Kidney (tissue), 14 donors: ENCODE data around the gene HOXB2. TPM values are rescaled to one million over a fixed set of nuclear protein-coding genes. Genes with fewer than 3 reads are reported as not detected.

ENCODE experiments used
- DNase-seq, 5 donors: peaks; one replicate each; pipeline ENCODE4 v3.0.0-alpha.2; 2013 to 2020
- FAIRE-seq: peaks from 2 replicates; lab custom pipeline; 2012; peaks lifted over from hg19 to GRCh38; lab: Jason Lieb, UNC
- H3K27ac ChIP-seq, 2 donors: one replicate each; pipeline ENCODE4 v1.7.0; 2013; ENCODE audit warnings: low read depth in 2 of 2, low read length in 2 of 2, inconsistent platforms in 1 of 2
- H3K27me3 ChIP-seq: one replicate; pipeline ENCODE4 v1.7.1; 2013; ENCODE audit warnings: low read length, inconsistent platforms; ENCODE audit not compliant: control insufficient read depth, insufficient read depth
- H3K36me3 ChIP-seq, 3 donors: one replicate each; pipeline versions ENCODE4 v1.7.0 to v1.7.1; 2013; ENCODE audit warnings: low read length in 3 of 3, control low read depth in 1 of 3, inconsistent platforms in 1 of 3; ENCODE audit not compliant: insufficient read depth in 3 of 3, control insufficient read depth in 2 of 3
- H3K4me1 ChIP-seq, 3 donors: one replicate each; pipeline versions ENCODE4 v1.7.0 to v1.7.1; 2013; ENCODE audit warnings: low read length in 3 of 3, inconsistent platforms in 1 of 3, low read depth in 1 of 3; ENCODE audit not compliant: control insufficient read depth in 2 of 3, insufficient read depth in 2 of 3
- H3K4me3 ChIP-seq, 3 donors: one replicate each; pipeline versions ENCODE4 v1.7.0 to v1.8.1; 2013; ENCODE audit warnings: low read length in 3 of 3, control low read depth in 1 of 3, inconsistent platforms in 1 of 3
- H3K9ac ChIP-seq, 3 donors: one replicate each; pipeline versions ENCODE4 v1.7.0 to v1.7.1; 2013; ENCODE audit warnings: low read length in 3 of 3, control low read depth in 1 of 3, inconsistent platforms in 1 of 3
- H3K9me3 ChIP-seq, 3 donors: one replicate each; pipeline versions ENCODE4 v1.7.0 to v1.7.1; 2013; ENCODE audit warnings: low read length in 3 of 3, control low read depth in 1 of 3, inconsistent platforms in 1 of 3; ENCODE audit not compliant: control insufficient read depth in 2 of 3, insufficient read depth in 1 of 3
- intact Hi-C: fragments of 100-400 bp; cut with DNase I; formaldehyde crosslinking; loops from one replicate; pipeline ENCODE4 v1.11.1; 2022
- polyA plus RNA-seq: library from polyadenylated mRNA; stranded (reverse); fragments of 350-450 nt; fragmentation: Illumina TruSeq; extraction: RNeasy Lipid Tissue Mini Kit (QIAGEN cat#74804); gene quantifications from one replicate; pipeline ENCODE4 v1.2.3, GENCODE V29; 2014; ENCODE audit warnings: low read depth, low replicate concordance; ENCODE audit not compliant: insufficient read depth
- total RNA-seq: library from RNA; stranded (reverse); fragmentation: NEBNext Ultra II Directional; extraction: Animal tissue kit (Norgen Biotek cat#: 25700); gene quantifications from one replicate; pipeline ENCODE4 v1.2.1, GENCODE V29; 2021
- TF ChIP-seq, protein P1 (sequence below): IDR thresholded peaks from 3 replicates; pipeline ENCODE4 v1.5.1; 2012; ENCODE audit warnings: mild to moderate bottlenecking, moderate library complexity, borderline replicate concordance; ENCODE audit not compliant: insufficient read depth; ENCODE audit errors: extremely low read depth
- donor health status: control.
- donor health status: control.
- donor health status: control.
- donor health status: control.
- donor health status: control.
- donor health status: DM: yes; HTN: yes; CAD: no.
- donor health status: Normal renal cell carcinoma (clear cell type).

Gene HOXB2
- total and polyA plus RNA-seq, 2 donors from 2014 or later, result 30.7 to 61.9 TPM

DNA sequence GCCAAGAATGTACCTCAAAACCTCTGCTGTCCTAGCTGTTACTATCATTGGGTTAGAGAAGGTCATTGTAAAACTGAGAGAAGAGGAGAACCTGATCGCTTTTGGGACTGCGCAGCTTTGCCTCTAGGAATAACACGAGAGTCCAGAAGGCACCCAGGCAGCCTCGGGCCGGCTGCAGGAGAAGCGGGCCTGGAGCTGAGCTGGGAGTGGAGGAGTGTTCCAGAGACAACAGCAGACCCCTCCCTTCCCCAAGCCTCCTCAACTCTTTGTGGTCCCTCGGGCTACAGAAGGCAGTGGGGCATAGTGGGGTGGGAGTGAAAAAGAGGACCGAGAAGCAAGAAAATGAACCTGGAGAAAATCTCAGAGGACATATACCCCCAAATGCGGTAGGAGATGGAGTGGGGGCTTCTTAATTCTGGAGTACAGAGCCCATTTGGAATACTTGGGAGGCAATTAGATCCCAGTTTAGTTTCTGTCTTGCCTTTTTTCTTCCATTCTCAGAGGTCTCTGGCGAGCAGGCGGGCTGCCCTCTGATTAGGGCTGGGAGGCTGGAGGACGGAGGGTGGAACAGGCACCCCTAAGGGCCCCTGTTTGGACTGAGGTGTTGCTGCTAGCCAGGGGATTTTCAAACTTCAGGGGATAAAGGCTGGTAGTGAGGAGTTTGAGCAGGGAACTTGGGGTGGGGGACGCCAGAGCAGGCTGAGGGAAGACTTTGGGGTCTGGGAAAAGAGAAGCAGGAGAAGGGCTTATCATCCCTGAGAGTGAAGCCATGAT is 13.3 kb upstream of the HOXB2 start:
- Histone ChIP-seq H3K9me3 (no peaks in the 10 kb centered on the region), H3K36me3 (peaks cover 0 to 6% (median 0%) of the 10 kb centered on the region in 3 donors), H3K4me1 (peaks cover 33 to 61% (median 44%) of the 10 kb centered on the region in 3 donors), H3K27ac (peak overlapping the region; percentile 63 to 88), H3K4me3 (peak overlapping the region in 2 of 3 donors; percentile 4 to 59), H3K9ac (peak overlapping the region in 2 of 3 donors; percentile 29 to 68), H3K27me3 (no peaks in the 10 kb centered on the region)
- intact Hi-C loops, result no loop called here
- no peak for FAIRE-seq
- TF ChIP-seq, protein P1, sequence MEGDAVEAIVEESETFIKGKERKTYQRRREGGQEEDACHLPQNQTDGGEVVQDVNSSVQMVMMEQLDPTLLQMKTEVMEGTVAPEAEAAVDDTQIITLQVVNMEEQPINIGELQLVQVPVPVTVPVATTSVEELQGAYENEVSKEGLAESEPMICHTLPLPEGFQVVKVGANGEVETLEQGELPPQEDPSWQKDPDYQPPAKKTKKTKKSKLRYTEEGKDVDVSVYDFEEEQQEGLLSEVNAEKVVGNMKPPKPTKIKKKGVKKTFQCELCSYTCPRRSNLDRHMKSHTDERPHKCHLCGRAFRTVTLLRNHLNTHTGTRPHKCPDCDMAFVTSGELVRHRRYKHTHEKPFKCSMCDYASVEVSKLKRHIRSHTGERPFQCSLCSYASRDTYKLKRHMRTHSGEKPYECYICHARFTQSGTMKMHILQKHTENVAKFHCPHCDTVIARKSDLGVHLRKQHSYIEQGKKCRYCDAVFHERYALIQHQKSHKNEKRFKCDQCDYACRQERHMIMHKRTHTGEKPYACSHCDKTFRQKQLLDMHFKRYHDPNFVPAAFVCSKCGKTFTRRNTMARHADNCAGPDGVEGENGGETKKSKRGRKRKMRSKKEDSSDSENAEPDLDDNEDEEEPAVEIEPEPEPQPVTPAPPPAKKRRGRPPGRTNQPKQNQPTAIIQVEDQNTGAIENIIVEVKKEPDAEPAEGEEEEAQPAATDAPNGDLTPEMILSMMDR, result no peak
- no peak for DNase-seq

GRCh38 chr17:48556576-48557401 is 11.9 kb upstream of the HOXB2 start:
- FAIRE-seq (no peak), DNase-seq (peak in 1 of 5 donors; percentile 67)
- Histone ChIP-seq H3K9me3 (no peaks in the 10 kb centered on the region), H3K9ac (peak overlapping the region; percentile 3 to 68 (median 21)), H3K4me1 (peaks cover 23 to 46% (median 31%) of the 10 kb centered on the region in 3 donors), H3K27me3 (no peaks in the 10 kb centered on the region), H3K27ac (peak overlapping the region; percentile 63 to 88), H3K4me3 (peak overlapping the region in 2 of 3 donors; percentile 16 to 59), H3K36me3 (peaks cover 0 to 4% (median 0%) of the 10 kb centered on the region in 3 donors)
- intact Hi-C loops, result no loop called here
- TF ChIP-seq, protein P1, result no peak

- Histone ChIP-seq H3K4me1 (peaks cover 17 to 41% (median 26%) of the 10 kb centered on the region in 3 donors), H3K27me3 (no peaks in the 10 kb centered on the region), H3K9ac (peak overlapping the region; percentile 10 to 68 (median 33)), H3K4me3 (peak overlapping the region in 1 of 3 donors; percentile 59), H3K9me3 (no peaks in the 10 kb centered on the region), H3K27ac (peak overlapping the region; percentile 63 to 88), H3K36me3 (no peaks in the 10 kb centered on the region)
- TF ChIP-seq, protein P1, result no peak
- DNase-seq (no peak), FAIRE-seq (no peak)
- intact Hi-C loops, result no loop called here
These were observed 11.3 kb upstream of the HOXB2 start for GRCh38 chr17:48556229-48556575.
